Medulla oblongata (tissue), 1 donor: ENCODE data around the gene JCHAIN.

Experiments used
- DNase-seq: peaks from one replicate; pipeline ENCODE4 v3.0.0-alpha.2; 2015; ENCODE audit errors: extremely low spot score

The JCHAIN gene

GRCh38 chr4:70640192-70640591 is 26.1 kb downstream of the JCHAIN start:
- no peak for DNase-seq

GRCh38 chr4:70637239-70637913 is 28.9 kb downstream of the JCHAIN start:
- no peak for DNase-seq

GRCh38 chr4:70634482-70634881 is 31.8 kb downstream of the JCHAIN start:
- no peak for DNase-seq

- no peak for DNase-seq
These were observed 34.3 kb downstream of the JCHAIN start for GRCh38 chr4:70632028-70632427.

DNA sequence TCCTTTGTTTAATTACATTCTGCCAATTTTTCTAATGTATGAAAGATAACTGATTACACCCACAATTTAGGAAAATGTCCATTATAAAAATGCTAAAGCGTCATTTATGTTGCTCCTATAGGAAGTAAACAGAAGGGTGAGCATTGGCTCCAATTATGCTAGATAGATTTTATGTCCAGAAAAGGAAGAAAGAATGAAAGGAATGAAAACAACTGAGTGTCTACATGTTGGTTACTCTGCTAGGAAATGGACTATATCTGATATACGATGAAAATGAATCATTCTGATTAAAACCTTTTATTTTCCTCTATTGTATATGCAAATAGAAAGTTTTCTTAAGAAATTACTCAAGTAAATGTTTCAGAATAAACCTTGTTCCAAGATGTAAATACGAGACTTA is 36.1 kb downstream of the JCHAIN start:
- DNase-seq: no peak

- no peak for DNase-seq
These were observed 36.7 kb downstream of the JCHAIN start for GRCh38 chr4:70629469-70630090.

- DNase-seq: no peak
These were observed 37.9 kb downstream of the JCHAIN start, which contains the start of gene ENAM for GRCh38 chr4:70628444-70628843. TSS of gene ENAM (plus strand) at chr4:70628744. CDS start at chr4:70629501, 757 bp downstream.

GRCh38 chr4:70627620-70628019 is 38.7 kb downstream of the JCHAIN start:
- no peak for DNase-seq

DNA sequence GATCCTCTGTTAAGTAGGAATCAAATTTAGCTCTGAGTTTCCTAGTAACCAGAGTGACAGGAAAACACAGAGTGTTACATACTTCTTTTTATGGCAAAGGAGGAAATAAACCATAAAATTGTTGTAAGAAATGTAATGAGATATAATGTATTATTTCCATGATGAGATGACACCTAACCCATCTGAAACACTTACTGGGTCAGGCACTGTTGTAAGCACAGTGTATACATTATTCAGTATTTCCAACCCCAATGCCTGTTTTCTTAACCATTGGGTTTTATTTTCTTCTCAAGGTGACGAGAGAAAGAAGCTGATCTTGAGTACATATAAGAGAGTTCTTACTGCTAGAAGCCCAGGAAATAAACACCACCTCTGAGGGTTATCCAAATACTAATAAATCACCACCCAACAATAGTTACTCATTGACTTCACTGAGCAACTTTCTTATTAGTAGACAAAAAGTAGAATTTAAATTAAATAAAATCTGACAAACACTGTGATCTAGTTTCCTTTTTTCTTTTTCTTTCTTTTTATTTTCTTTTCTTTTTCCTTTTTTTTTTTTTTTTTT is 42.0 kb downstream of the JCHAIN start:
- DNase-seq: no peak

GRCh38 chr4:70623323-70623722 is 43.0 kb downstream of the JCHAIN start:
- DNase-seq: no peak

DNA sequence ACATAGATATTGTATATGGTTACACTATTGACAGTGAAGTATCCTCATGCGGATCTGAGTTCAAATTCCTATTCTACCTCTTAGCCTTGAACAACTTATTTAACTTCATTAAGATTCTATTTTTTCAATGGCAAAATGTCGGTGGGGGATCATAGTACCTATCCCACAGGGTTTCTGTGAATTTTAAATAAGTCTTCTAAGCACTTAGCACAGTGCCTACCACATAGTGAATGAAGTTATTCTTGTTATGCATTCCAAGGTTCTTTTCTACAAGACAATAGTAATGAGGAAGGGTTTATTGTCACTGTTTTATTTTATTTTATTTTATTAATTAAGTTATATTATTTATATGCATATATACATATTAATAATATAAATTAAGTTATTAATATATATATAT is 46.5 kb downstream of the JCHAIN start:
- DNase-seq: no peak

- DNase-seq: no peak
These were observed 47.0 kb downstream of the JCHAIN start for GRCh38 chr4:70619288-70619687.

- DNase-seq: no peak
These were observed 52.1 kb downstream of the JCHAIN start for GRCh38 chr4:70614184-70614555.

DNA sequence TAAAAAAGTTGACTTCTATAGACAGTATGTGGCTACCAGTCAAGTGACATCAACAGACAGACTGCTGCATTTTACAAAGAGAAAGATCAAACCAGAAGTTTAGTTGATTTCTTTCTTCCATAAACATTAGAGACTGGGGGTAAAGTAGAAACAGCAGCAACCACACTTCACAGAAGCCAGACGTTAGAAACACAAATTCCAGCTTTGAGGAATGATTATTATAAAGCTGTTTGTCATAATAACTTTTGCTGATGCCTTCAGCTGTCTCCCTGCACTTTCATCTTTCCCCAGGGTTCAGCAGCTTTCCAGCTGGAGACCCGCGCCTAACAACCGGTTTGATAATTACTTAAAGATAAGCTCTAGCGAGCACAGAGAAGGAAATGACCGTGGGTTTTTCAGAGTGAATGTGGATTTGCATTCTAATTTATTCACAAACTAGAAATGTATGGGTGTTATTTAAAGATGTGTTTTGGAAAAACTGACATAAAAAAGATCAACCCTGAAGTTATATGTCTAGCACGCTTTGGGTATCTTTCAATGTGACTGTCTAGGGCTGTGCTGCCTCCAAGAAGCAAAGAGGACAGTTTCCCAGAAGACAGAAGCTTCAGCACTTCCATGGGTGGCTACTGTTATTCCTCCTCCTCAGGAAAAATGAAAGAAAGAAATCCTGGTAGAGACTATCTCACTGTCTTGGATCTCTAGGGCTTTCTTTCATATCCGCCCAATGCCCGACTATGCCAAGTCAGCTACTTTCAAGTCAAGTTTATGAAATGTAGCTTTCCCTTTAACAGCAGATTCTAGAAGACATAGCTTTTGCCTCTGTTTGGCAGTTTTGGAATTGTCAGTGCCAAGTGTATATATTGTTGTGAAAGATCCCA is 52.8 kb downstream of the JCHAIN start:
- DNase-seq: no peak

- DNase-seq: no peak
These were observed 58.0 kb downstream of the JCHAIN start for GRCh38 chr4:70608324-70608723.

DNA sequence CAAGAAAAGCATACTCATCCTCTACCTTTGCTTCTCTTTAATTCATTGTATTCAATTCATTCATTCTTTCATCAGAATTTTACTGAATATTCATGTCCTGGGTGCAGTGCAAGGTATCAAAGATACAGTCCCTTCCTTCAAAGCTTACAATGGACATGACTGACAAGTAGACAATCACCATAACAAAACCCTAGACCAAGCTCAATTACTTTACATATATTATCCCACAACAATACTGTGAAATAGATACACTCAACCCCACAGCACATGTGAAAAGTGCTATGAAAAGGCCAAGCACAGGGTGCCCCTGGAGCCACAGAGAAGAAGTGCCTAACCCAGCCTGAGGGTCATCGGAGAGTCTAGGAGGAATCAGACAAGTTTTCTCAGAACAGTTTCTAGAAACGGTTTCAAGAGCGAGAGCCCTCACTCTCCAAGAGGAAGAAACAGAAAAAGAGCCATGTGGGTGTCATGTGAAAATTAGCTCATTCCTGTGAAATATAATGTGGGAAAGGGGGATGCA is 58.9 kb downstream of the JCHAIN start:
- DNase-seq: no peak

DNA sequence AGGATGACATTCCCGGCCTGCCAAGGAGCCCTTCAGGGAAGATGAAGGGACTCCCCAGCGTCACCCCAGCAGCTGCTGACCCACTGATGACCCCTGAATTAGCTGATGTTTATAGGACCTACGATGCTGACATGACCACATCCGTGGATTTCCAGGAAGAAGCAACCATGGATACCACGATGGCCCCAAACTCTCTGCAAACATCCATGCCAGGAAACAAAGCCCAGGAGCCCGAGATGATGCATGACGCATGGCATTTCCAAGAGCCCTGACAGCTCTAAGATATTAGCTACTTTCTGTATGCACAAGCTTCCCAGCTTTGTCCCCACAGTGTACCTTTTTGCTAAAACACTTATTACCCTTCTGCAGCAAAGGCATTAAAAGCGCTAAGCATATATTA is 59.8 kb downstream of the JCHAIN start:
- DNase-seq: no peak
